CD4-positive, alpha-beta T cell (primary cell): Measurements from ENCODE around the gene PDE8A. TPM values are rescaled to one million over a fixed set of nuclear protein-coding genes. Genes with fewer than 3 reads are reported as not detected.
"Not testable (repeated sequence)": the region's sequence is repeated elsewhere in the genome, so short reads cannot be mapped to it uniquely, and the experiment has no call there.

ENCODE experiments used
- ATAC-seq: fragments of 200-7000 bp; cut with Tn5 transposase; one replicate; pipeline ENCODE4 v1.10.0; 2022; ENCODE audit warnings: mild to moderate bottlenecking; ENCODE audit not compliant: poor library complexity
- CTCF ChIA-PET: fragments of 350-600 bp; sonication (Branson Sonifier 250); formaldehyde crosslinking; loops from one replicate; lab custom pipeline; 2021; ENCODE audit warnings: antibody characterized with exemption, inconsistent platforms; lab: Charles Lee
- POLR2A ChIA-PET: fragments of 350-600 bp; sonication (Branson Sonifier 250); formaldehyde crosslinking; loops from one replicate; lab custom pipeline; 2021; ENCODE audit warnings: antibody characterized with exemption, inconsistent platforms; lab: Charles Lee
- DNase-seq, 14 experiments: peaks; one replicate each; pipeline ENCODE4 v3.0.0-alpha.2; 2013 to 2020; ENCODE audit warnings: mixed read lengths in 2 of 14
- H3K27ac ChIP-seq, 2 donors: one replicate each; pipeline versions ENCODE4 v1.5.1 to v1.7.0; 2013; ENCODE audit warnings: low read length in 2 of 2, low read depth in 1 of 2, mild to moderate bottlenecking in 1 of 2
- H3K27me3 ChIP-seq, 2 experiments: 1 replicate in 1 of 2; 2 replicates in 1 of 2; pipeline versions ENCODE4 v1.6.1 to v1.7.0; 2013; ENCODE audit warnings: low read length in 2 of 2, control low read depth in 1 of 2, mild to moderate bottlenecking in 1 of 2, moderate library complexity in 1 of 2; ENCODE audit not compliant: insufficient read depth in 2 of 2, control insufficient read depth in 1 of 2
- H3K36me3 ChIP-seq: one replicate; pipeline ENCODE4 v1.6.1; 2013; ENCODE audit warnings: low read length, control low read depth; ENCODE audit not compliant: insufficient read depth
- H3K4me1 ChIP-seq: one replicate; pipeline ENCODE4 v1.6.1; 2013; ENCODE audit warnings: low read length, control low read depth; ENCODE audit not compliant: insufficient read depth
- H3K4me3 ChIP-seq: one replicate; pipeline ENCODE4 v1.5.1; 2013; ENCODE audit warnings: mild to moderate bottlenecking, low read length, moderate library complexity
- H3K9me3 ChIP-seq, 2 experiments: 1 replicate in 1 of 2; 2 replicates in 1 of 2; pipeline versions ENCODE4 v1.6.1 to v1.7.0; 2013; ENCODE audit warnings: low read length in 2 of 2, mild to moderate bottlenecking in 2 of 2, control low read depth in 1 of 2, moderate library complexity in 1 of 2; ENCODE audit not compliant: control insufficient read depth in 1 of 2, insufficient read depth in 1 of 2
- H3K27ac Mint-ChIP-seq: one replicate; pipeline ENCODE4 v1.8.0; 2020; ENCODE audit warnings: mixed read lengths
- H3K27me3 Mint-ChIP-seq: one replicate; pipeline ENCODE4 v1.8.0; 2021; ENCODE audit warnings: mixed read lengths
- H3K36me3 Mint-ChIP-seq: one replicate; pipeline ENCODE4 v1.8.0; 2021; ENCODE audit warnings: low read depth, mixed read lengths
- H3K4me1 Mint-ChIP-seq: one replicate; pipeline ENCODE4 v1.8.0; 2021; ENCODE audit warnings: low read depth, mixed read lengths
- H3K4me3 Mint-ChIP-seq: one replicate; pipeline ENCODE4 v1.8.0; 2020; ENCODE audit warnings: mild to moderate bottlenecking, mixed read lengths
- H3K9me3 Mint-ChIP-seq: one replicate; pipeline ENCODE4 v1.8.0; 2020; ENCODE audit warnings: mixed read lengths
- CTCF ChIP-seq: fragments of 200-600 bp; IDR thresholded peaks from one replicate; pipeline ENCODE4 v1.8.0; 2022; ENCODE audit warnings: antibody characterized with exemption, mild to moderate bottlenecking
- intact Hi-C, 2 experiments: fragments of 100-400 bp; cut with DNase I in 1 of 2; cut with micrococcal nuclease in 1 of 2; formaldehyde crosslinking; loops; one replicate each; pipeline versions ENCODE4 v1.15.1 to v1.9.0; 2023 to 2025; cut with DNase I, micrococcal nuclease
- total RNA-seq, 174 experiments: library from RNA in 2 of 174; stranded (reverse) in 2 of 174; gene quantifications; one replicate each; pipeline ENCODE4 v1.2.3 and lab custom pipeline; 2021 to 2026

The PDE8A gene
- total RNA-seq, 2 experiments from 2014 or later = 29.8 to 34.3 TPM

GRCh38 chr15:84985158-84985557 lies 3.5 kb downstream of the PDE8A start:
- Mint-ChIP-seq H3K4me1 (peaks cover 66% of the 10 kb centered on the region), H3K9me3 (no peaks in the 10 kb centered on the region), H3K4me3 (peak overlapping the region; percentile 46), H3K27me3 (no peaks in the 10 kb centered on the region), H3K27ac (peak overlapping the region; percentile 62), H3K36me3 (peaks cover 18% of the 10 kb centered on the region)
- Histone ChIP-seq H3K36me3 (no peaks in the 10 kb centered on the region), H3K9me3 (no peaks in the 10 kb centered on the region), H3K27me3 (no peaks in the 10 kb centered on the region), H3K4me3 (no peak overlapping the region), H3K27ac (no peak overlapping the region), H3K4me1 (peaks cover 51% of the 10 kb centered on the region)
- DNase-seq (no peak), ATAC-seq (no peak)
- intact Hi-C loops = loop anchor here (5.0 to 10.0 kb wide), 3 partner anchors 57 to 383 kb away; partner anchors contain the start of gene ZSCAN2 (in 1 of the 2)
- no peak for TF ChIP-seq CTCF
- ChIA-PET CTCF (no interaction called here), POLR2A (no interaction called here)

GRCh38 chr15:84987351-84987750 lies 5.7 kb downstream of the PDE8A start:
- peaks cover 49% of the 10 kb centered on the region for H3K4me1 ChIP-seq
- intact Hi-C loops = loop anchor here (5.0 to 10.0 kb wide), 3 partner anchors 55 to 385 kb away; partner anchors contain the start of gene ZSCAN2 (in 1 of the 2)
- H3K36me3 Mint-ChIP-seq, H3K27me3 ChIP-seq, H3K9me3 Mint-ChIP-seq, H3K9me3 ChIP-seq, H3K4me3 Mint-ChIP-seq, ATAC-seq, H3K27ac ChIP-seq, CTCF ChIA-PET, DNase-seq, H3K27me3 Mint-ChIP-seq, H3K36me3 ChIP-seq, H3K4me3 ChIP-seq: not testable (repeated sequence)
- POLR2A ChIA-PET = interaction anchor here (2.5 kb wide), 1 partner anchor 44 kb away, joined by 12 read pairs; no protein-coding TSS in a partner anchor
- Mint-ChIP-seq H3K4me1 (peaks cover 83% of the 10 kb centered on the region), H3K27ac (peak overlapping the region; percentile 86)

GRCh38 chr15:84987949-84988624 lies 6.4 kb downstream of the PDE8A start:
- Mint-ChIP-seq H3K27ac (peak overlapping the region; percentile 86), H3K4me1 (peaks cover 82% of the 10 kb centered on the region), H3K4me3 (peak overlapping the region; percentile 68), H3K36me3 (peaks cover under 1% of the 10 kb centered on the region), H3K27me3 (no peaks in the 10 kb centered on the region), H3K9me3 (no peaks in the 10 kb centered on the region)
- intact Hi-C loops = loop anchor here (5.0 to 10.0 kb wide), 3 partner anchors 54 to 386 kb away; partner anchors contain the start of gene ZSCAN2 (in 1 of the 2)
- H3K36me3 ChIP-seq = no peaks in the 10 kb centered on the region
- CTCF ChIA-PET = interaction anchor here (1.4 to 1.6 kb wide), 2 partner anchors 23 to 33 kb away, joined by 4 to 9 read pairs; no protein-coding TSS in a partner anchor
- H3K9me3 ChIP-seq = no peaks in the 10 kb centered on the region
- TF ChIP-seq CTCF = no peak
- DNase-seq (peak in 4 of 14 experiments; percentile 8 to 43 (median 30)), ATAC-seq (peak; percentile 54)
- peak overlapping the region in 1 of 2 donors; percentile 80 for H3K27ac ChIP-seq
- peaks cover 46% of the 10 kb centered on the region for H3K4me1 ChIP-seq
- no peaks in the 10 kb centered on the region for H3K27me3 ChIP-seq
- POLR2A ChIA-PET = interaction anchor here (0.9 to 2.5 kb wide), 11 partner anchors 8 to 334 kb away, joined by 3 to 18 read pairs (median 3); partner anchors contain the start of genes PDE8A and WDR73
- H3K4me3 ChIP-seq = peak overlapping the region; percentile 19
